ENCODE results near the gene IL18. TPM values are rescaled to one million over a fixed set of nuclear protein-coding genes. Genes with fewer than 3 reads are reported as not detected.
"Not testable (repeated sequence)": the region's sequence is repeated elsewhere in the genome, so short reads cannot be mapped to it uniquely, and the experiment has no call there.

IL18 gene
- total and polyA plus RNA-seq, 2 donors (not counting 1 experiment from before 2014, with no cell fraction given): 0.67 to 1.6 TPM

DNA sequence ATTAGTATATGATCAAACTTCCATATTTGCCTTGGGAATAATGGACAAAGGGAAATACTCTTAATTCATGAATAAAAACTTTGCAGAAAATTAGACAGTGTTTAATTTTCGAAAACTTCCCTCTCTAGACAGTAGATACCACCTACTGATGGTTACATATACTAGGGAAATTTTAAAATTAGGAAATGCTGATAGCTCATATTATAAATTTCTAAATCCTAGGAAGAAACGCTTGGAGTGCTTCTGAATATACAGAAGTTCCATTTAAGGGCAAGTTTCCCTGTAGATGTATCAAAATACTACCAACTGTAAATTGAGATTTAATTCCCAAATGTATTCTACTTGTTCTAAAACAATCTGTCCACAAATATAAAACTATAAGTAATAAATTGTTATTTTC, 68.6 kb downstream of the IL18 start:
- H3K9me3 ChIP-seq (ENCODE audit: control extremely low read depth in 1 of 3, control insufficient read depth in 2 of 3, insufficient read depth in 1 of 3, low read length in 2 of 3); ATAC-seq (ENCODE audit: low read depth); H3K27ac ChIP-seq (ENCODE audit: low read length in 2 of 2); H3K4me3 Mint-ChIP-seq; intact Hi-C loops (cut with micrococcal nuclease); POLR2A ChIA-PET; H3K4me3 ChIP-seq (ENCODE audit: control extremely low read depth in 1 of 5, extremely low read depth in 1 of 5, insufficient read depth in 1 of 5, low read depth in 2 of 5, low read length in 4 of 5); H3K9ac ChIP-seq (ENCODE audit: low read length); H4K20me1 ChIP-seq (ENCODE audit: control insufficient read depth, insufficient read depth, low read length, poor library complexity, severe bottlenecking); H3K4me1 ChIP-seq (ENCODE audit: control insufficient read depth in 2 of 2, insufficient read depth in 2 of 2, low read length in 2 of 2); H3K27ac Mint-ChIP-seq; H3K9me3 Mint-ChIP-seq (ENCODE audit: insufficient read depth); DNase-seq; H3K79me2 ChIP-seq (ENCODE audit: control insufficient read depth, insufficient read depth, low read length); H3K4me1 Mint-ChIP-seq; H3K27me3 ChIP-seq (replicated peaks in 1 of 4; ENCODE audit: control extremely low read depth in 1 of 4, control insufficient read depth in 3 of 4, insufficient read depth in 4 of 4, low read length in 3 of 4); H3K27me3 Mint-ChIP-seq; H3K4me2 ChIP-seq (replicated peaks; ENCODE audit: low read depth, low read length, poor library complexity, severe bottlenecking); H2AFZ ChIP-seq (ENCODE audit: insufficient read depth, low read depth, low read length, poor library complexity, severe bottlenecking): not testable (repeated sequence)
- CTCF ChIA-PET: interaction anchor here (1.0 to 1.6 kb wide), 2 partner anchors 19 to 184 kb away, joined by 4 read pairs; no protein-coding TSS in a partner anchor
- no CpG with 5 or more reads among the region's 2 CpGs for WGBS (ENCODE audit: insufficient coverage)
- peaks cover 3 to 44% of the 10 kb centered on the region in 2 experiments for H3K36me3 ChIP-seq (replicated peaks in 1 of 2; ENCODE audit: control extremely low read depth in 1 of 2, control insufficient read depth in 1 of 2, extremely low read depth in 1 of 2, insufficient read depth in 2 of 2, low read length in 1 of 2)

Small RNA genes lying within 50 kb of the gene (small RNA-seq; reads per million reads assigned to genes)
- gene MRPS36P4 (ENCODE audit: insufficient read length, low read depth, low replicate concordance): not detected

Other genes starting within 250 kb of the IL18 start
- gene C11orf52, start 245.2 kb downstream of the IL18 start, total RNA-seq: not detected in 2 replicates
- gene C11orf52, start 245.2 kb downstream of the IL18 start, polyA plus RNA-seq: not detected in 2 replicates
- 0.78 and 0.99 TPM in 2 replicates for gene DIXDC1, start 226.8 kb downstream of the IL18 start, total RNA-seq
- gene DIXDC1, start 226.8 kb downstream of the IL18 start, polyA plus RNA-seq: 0.03 and 0.26 TPM in 2 replicates
- 19.8 and 21.1 TPM in 2 replicates for gene DLAT, start 138.7 kb downstream of the IL18 start, total RNA-seq
- 6.1 and 8.9 TPM in 2 replicates for gene DLAT, start 138.7 kb downstream of the IL18 start, polyA plus RNA-seq
- 0.22 and 0.67 TPM in 2 replicates for gene PIH1D2, start 90.1 kb downstream of the IL18 start, total RNA-seq
- gene PIH1D2, start 90.1 kb downstream of the IL18 start, polyA plus RNA-seq: 0.06 TPM in 1 of 2 replicates, not detected in the other
- gene NKAPD1, start 89.8 kb downstream of the IL18 start, total RNA-seq: 22.8 and 23.4 TPM in 2 replicates
- gene NKAPD1, start 89.8 kb downstream of the IL18 start, polyA plus RNA-seq: 4.5 and 5.4 TPM in 2 replicates
- gene TIMM8B, start 77.3 kb downstream of the IL18 start, total RNA-seq: 22.4 and 25.5 TPM in 2 replicates
- 6.3 and 12.0 TPM in 2 replicates for gene TIMM8B, start 77.3 kb downstream of the IL18 start, polyA plus RNA-seq
- gene SDHD, start 77.2 kb downstream of the IL18 start, total RNA-seq: 55.0 and 57.7 TPM in 2 replicates
- gene SDHD, start 77.2 kb downstream of the IL18 start, polyA plus RNA-seq: 33.5 and 43.0 TPM in 2 replicates
- gene TEX12, start 3.3 kb upstream of the IL18 start, total RNA-seq: 0.47 TPM in 1 of 2 replicates, not detected in the other
- gene TEX12, start 3.3 kb upstream of the IL18 start, polyA plus RNA-seq: 0.10 and 0.36 TPM in 2 replicates
- 1.7 and 4.4 TPM in 2 replicates for gene BCO2, start 11.4 kb upstream of the IL18 start, total RNA-seq
- 1.8 TPM in 2 replicates for gene BCO2, start 11.4 kb upstream of the IL18 start, polyA plus RNA-seq
- gene PTS, start 62.3 kb upstream of the IL18 start, total RNA-seq: 36.2 and 36.7 TPM in 2 replicates
- 36.9 and 75.2 TPM in 2 replicates for gene PTS, start 62.3 kb upstream of the IL18 start, polyA plus RNA-seq
- not detected in 2 replicates for gene PLET1, start 96.8 kb upstream of the IL18 start, total RNA-seq
- gene PLET1, start 96.8 kb upstream of the IL18 start, polyA plus RNA-seq: not detected in 2 replicates